Mucosa of stomach (tissue), 1 donor: ENCODE results near the gene CACHD1.

Source experiments
- H3K27me3 ChIP-seq: one replicate; pipeline ENCODE4 v1.7.0; 2013; ENCODE audit warnings: mild to moderate bottlenecking, low read length; ENCODE audit not compliant: control insufficient read depth, insufficient read depth
- H3K36me3 ChIP-seq: one replicate; pipeline ENCODE4 v1.7.0; 2013; ENCODE audit warnings: low read length; ENCODE audit not compliant: control insufficient read depth, insufficient read depth
- H3K4me1 ChIP-seq: one replicate; pipeline ENCODE4 v1.7.0; 2013; ENCODE audit warnings: mild to moderate bottlenecking, low read length; ENCODE audit not compliant: control insufficient read depth, insufficient read depth
- H3K4me3 ChIP-seq: one replicate; pipeline ENCODE4 v1.7.0; 2013; ENCODE audit warnings: low read length
- H3K9ac ChIP-seq: one replicate; pipeline ENCODE4 v1.7.0; 2013; ENCODE audit warnings: mild to moderate bottlenecking, low read length, moderate library complexity
- H3K9me3 ChIP-seq: one replicate; pipeline ENCODE4 v1.7.0; 2013; ENCODE audit warnings: mild to moderate bottlenecking, low read length, moderate library complexity; ENCODE audit not compliant: control insufficient read depth
- donor health status: Pancreatic carcinoma.

CACHD1 gene

GRCh38 chr1:64451440-64451839 lies 18.5 kb upstream of the CACHD1 start:
- Histone ChIP-seq H3K4me3 (no peak overlapping the region), H3K4me1 (no peaks in the 10 kb centered on the region), H3K9me3 (no peaks in the 10 kb centered on the region), H3K27me3 (no peaks in the 10 kb centered on the region), H3K9ac (no peak overlapping the region), H3K36me3 (no peaks in the 10 kb centered on the region)

DNA sequence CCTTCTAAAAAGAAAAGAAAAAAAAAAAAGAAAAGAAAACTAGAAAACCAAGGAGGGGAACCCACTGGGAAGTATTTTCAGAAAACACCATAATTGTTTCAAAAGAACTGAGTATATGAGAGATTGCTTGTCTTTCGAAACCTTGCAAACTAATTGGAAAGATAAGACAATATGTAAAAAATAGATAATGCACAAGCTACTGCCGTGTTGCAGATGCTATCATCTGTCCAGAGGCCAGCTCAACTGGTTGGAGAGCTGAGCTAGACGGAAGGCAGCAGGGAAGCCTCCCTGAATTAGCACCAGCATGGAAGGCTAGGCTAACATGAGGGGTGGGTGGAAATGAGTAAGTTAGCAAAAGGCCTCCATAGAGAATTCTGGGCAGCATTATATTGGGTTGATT lies 16.2 kb upstream of the CACHD1 start:
- Histone ChIP-seq H3K36me3 (no peaks in the 10 kb centered on the region), H3K4me3 (no peak overlapping the region), H3K9ac (no peak overlapping the region), H3K9me3 (no peaks in the 10 kb centered on the region), H3K4me1 (no peaks in the 10 kb centered on the region), H3K27me3 (no peaks in the 10 kb centered on the region)

DNA sequence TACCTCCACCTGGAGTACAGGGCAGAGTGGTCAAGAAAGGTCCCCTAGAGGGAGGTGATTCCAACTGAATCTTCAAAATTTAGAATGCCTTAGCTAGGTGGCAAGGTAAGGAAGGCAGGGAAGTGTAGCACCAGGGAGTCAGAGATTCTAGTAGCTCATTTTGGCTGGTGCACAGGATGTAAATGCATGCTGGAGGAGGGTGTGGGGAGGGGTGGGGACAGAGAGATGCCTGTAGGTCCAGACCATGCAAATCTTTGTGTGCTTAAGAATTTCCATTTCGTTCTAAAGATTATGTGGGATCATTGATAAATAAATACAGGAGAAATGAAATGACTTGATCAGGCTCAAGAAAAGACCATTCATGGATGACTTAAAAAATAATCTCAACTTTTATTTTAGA lies 11.0 kb upstream of the CACHD1 start:
- Histone ChIP-seq H3K4me1 (peaks cover 4% of the 10 kb centered on the region), H3K4me3 (no peak overlapping the region), H3K36me3 (no peaks in the 10 kb centered on the region), H3K9me3 (no peaks in the 10 kb centered on the region), H3K27me3 (no peaks in the 10 kb centered on the region), H3K9ac (no peak overlapping the region)

GRCh38 chr1:64459743-64460142 lies 10.2 kb upstream of the CACHD1 start:
- peaks cover 4% of the 10 kb centered on the region for H3K4me1 ChIP-seq
- H3K9me3 ChIP-seq: no peaks in the 10 kb centered on the region
- H3K27me3 ChIP-seq: no peaks in the 10 kb centered on the region
- H3K9ac ChIP-seq: no peak overlapping the region
- H3K36me3 ChIP-seq: no peaks in the 10 kb centered on the region
- no peak overlapping the region for H3K4me3 ChIP-seq

- no peak overlapping the region for H3K9ac ChIP-seq
- H3K27me3 ChIP-seq: no peaks in the 10 kb centered on the region
- H3K9me3 ChIP-seq: no peaks in the 10 kb centered on the region
- no peak overlapping the region for H3K4me3 ChIP-seq
- peaks cover 4% of the 10 kb centered on the region for H3K4me1 ChIP-seq
- H3K36me3 ChIP-seq: no peaks in the 10 kb centered on the region
These were observed 3.9 kb upstream of the CACHD1 start for GRCh38 chr1:64466033-64466432.

DNA sequence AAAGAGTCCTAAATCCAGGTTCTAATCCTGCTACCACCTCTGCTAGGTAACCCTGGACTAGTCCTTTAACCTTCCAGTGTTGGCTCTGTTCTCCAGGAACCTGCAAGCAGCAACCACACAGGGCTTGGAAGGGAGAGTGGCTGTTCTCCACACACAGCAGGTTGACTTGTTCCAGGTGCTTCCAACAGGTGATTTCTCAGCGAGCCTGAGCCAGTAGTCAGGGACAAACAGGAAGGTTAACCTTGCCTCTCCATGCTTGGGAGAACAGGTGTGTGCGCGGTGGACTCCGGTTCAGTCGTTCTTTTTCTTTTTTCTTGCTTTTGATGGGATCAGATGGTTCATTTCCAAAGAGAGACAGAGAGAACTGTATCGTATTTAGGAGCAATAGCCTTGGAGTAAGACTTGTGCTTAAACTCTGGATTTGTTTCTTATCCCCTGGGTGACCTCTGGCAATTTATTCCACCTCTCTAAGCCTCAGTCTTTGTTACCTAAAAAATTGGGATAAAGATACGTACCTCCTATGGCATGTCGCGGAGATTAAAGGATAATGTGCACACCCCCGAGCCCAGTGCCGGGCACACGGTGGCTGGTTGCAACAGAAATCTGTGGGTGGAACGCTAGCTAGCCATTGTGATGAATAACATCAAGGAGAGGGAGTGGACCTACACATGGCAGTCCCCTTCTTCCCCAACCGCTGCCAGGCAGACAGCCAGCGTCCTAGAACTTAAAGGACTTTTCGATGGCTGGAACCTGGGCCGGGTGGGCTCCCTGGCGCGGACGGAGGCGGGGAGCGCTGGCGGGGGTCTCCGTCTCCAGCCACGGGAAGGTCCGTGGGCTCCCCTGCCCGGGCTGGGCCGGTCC lies 583 bp upstream of the CACHD1 start:
- Histone ChIP-seq H3K4me3 (peak overlapping the region; percentile 44), H3K4me1 (peaks cover 10% of the 10 kb centered on the region), H3K9me3 (no peaks in the 10 kb centered on the region), H3K9ac (peak overlapping the region; percentile 66), H3K36me3 (no peaks in the 10 kb centered on the region), H3K27me3 (peaks cover 3% of the 10 kb centered on the region)

DNA sequence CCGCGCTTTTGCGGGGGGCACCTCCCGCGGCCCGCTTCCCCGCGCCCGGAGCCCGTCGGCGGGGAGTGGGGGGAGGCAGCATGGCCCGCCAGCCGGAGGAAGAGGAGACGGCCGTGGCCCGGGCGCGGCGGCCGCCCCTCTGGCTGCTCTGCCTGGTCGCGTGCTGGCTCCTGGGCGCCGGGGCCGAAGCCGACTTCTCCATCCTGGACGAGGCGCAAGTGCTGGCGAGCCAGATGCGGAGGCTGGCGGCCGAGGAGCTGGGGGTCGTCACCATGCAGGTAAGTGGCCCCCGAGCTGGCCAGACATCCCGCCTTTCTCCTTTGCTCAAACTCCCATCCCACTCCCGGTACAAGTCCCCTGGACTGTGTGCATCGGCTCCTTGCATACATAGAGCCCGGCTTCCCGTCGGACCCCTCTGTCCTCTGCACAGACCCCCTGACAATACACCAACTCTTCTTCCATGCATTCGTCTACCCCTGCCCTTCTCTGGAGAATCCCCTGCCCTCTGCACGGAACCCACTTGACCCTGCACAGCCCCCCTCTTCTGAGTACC lies 812 bp downstream of the CACHD1 start:
- Histone ChIP-seq H3K27me3 (peaks cover 3% of the 10 kb centered on the region), H3K4me3 (peak overlapping the region; percentile 70), H3K9ac (peak overlapping the region; percentile 66), H3K4me1 (peaks cover 19% of the 10 kb centered on the region), H3K36me3 (no peaks in the 10 kb centered on the region), H3K9me3 (no peaks in the 10 kb centered on the region)

GRCh38 chr1:64471218-64472039 lies 1.5 kb downstream of the CACHD1 start:
- Histone ChIP-seq H3K4me1 (peaks cover 26% of the 10 kb centered on the region), H3K36me3 (no peaks in the 10 kb centered on the region), H3K9ac (peak overlapping the region; percentile 50), H3K4me3 (peak overlapping the region; percentile 70), H3K9me3 (no peaks in the 10 kb centered on the region), H3K27me3 (peaks cover 3% of the 10 kb centered on the region)

GRCh38 chr1:64472040-64472376 lies 2.1 kb downstream of the CACHD1 start:
- Histone ChIP-seq H3K4me3 (peak overlapping the region; percentile 70), H3K27me3 (peaks cover 3% of the 10 kb centered on the region), H3K9ac (peak overlapping the region; percentile 50), H3K36me3 (no peaks in the 10 kb centered on the region), H3K9me3 (no peaks in the 10 kb centered on the region), H3K4me1 (peaks cover 31% of the 10 kb centered on the region)

- Histone ChIP-seq H3K4me1 (peaks cover 34% of the 10 kb centered on the region), H3K27me3 (peaks cover 3% of the 10 kb centered on the region)
These were observed 2.9 kb downstream of the CACHD1 start for GRCh38 chr1:64472805-64473204.

GRCh38 chr1:64473367-64473766 lies 3.4 kb downstream of the CACHD1 start:
- H3K9me3 ChIP-seq: no peaks in the 10 kb centered on the region
- H3K9ac ChIP-seq: no peak overlapping the region
- no peak overlapping the region for H3K4me3 ChIP-seq
- H3K4me1 ChIP-seq: peaks cover 34% of the 10 kb centered on the region
- peaks cover 3% of the 10 kb centered on the region for H3K27me3 ChIP-seq
- no peaks in the 10 kb centered on the region for H3K36me3 ChIP-seq

More at GRCh38 chr1:64472805-64473204, 2.9 kb downstream of the CACHD1 start:
- H3K36me3 ChIP-seq: no peaks in the 10 kb centered on the region
- H3K9me3 ChIP-seq: no peaks in the 10 kb centered on the region
- H3K4me3 ChIP-seq: no peak overlapping the region
- no peak overlapping the region for H3K9ac ChIP-seq

DNA sequence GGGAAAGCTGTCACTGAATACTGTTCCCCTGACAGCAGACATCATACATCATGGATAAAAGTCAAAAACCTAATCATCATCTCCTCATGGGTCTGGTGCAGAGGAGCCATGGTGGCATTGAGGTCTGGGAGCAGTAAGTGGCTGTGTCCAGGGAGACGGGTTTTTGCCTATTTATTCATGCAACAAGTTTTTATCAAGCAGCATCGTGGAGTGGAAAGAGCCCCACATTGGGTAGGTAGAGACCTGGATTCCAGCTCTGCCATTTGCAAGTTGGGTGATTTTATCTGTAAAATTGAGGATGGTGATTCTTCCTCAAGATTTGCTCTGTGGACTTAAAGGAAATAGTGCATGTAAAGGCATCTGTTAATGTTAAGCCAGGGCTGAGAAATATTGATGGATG lies 4.2 kb downstream of the CACHD1 start:
- H3K9ac ChIP-seq: no peak overlapping the region
- H3K9me3 ChIP-seq: no peaks in the 10 kb centered on the region
- peaks cover 34% of the 10 kb centered on the region for H3K4me1 ChIP-seq
- H3K4me3 ChIP-seq: no peak overlapping the region
- no peaks in the 10 kb centered on the region for H3K36me3 ChIP-seq
- H3K27me3 ChIP-seq: peaks cover 3% of the 10 kb centered on the region
